HepG2 (cell line): ENCODE results near the gene NTN4. TPM values are rescaled to one million over a fixed set of nuclear protein-coding genes. Genes with fewer than 3 reads are reported as not detected.

Experiments
- ATF7-NPFF ChIP-seq: sonication (generic); formaldehyde crosslinking; IDR thresholded peaks from 2 replicates; pipeline ENCODE4 v1.8.1; 2023; ENCODE audit warnings: mild to moderate bottlenecking, low read depth, missing genetic modification reagents, moderate library complexity
- FOXJ3 ChIP-seq: sonication (generic); formaldehyde crosslinking; IDR thresholded peaks from 2 replicates; pipeline ENCODE4 v1.4.0; 2020; ENCODE audit warnings: missing genetic modification reagents, mild to moderate bottlenecking, borderline replicate concordance
- HOXA3 ChIP-seq: sonication (generic); formaldehyde crosslinking; IDR thresholded peaks from 2 replicates; pipeline ENCODE4 v1.5.0; 2020; ENCODE audit warnings: missing genetic modification reagents
- HOXA5 ChIP-seq: sonication (generic); formaldehyde crosslinking; IDR thresholded peaks from 2 replicates; pipeline ENCODE4 v1.4.0; 2020; ENCODE audit warnings: missing genetic modification reagents
- JUND ChIP-seq: sonication (generic); formaldehyde crosslinking; IDR thresholded peaks from 2 replicates; pipeline ENCODE4 v1.8.0; 2022; ENCODE audit warnings: mild to moderate bottlenecking, missing genetic modification reagents
- MBD4 ChIP-seq: IDR thresholded peaks from 2 replicates; pipeline ENCODE4 v1.6.1; 2012; ENCODE audit warnings: low read length, inconsistent platforms, borderline replicate concordance
- MED8 ChIP-seq: sonication (generic); formaldehyde crosslinking; IDR thresholded peaks from 2 replicates; pipeline ENCODE4 v1.8.1; 2023; ENCODE audit warnings: mild to moderate bottlenecking, missing genetic modification reagents; ENCODE audit not compliant: insufficient replicate concordance
- MLXIP ChIP-seq: sonication (generic); formaldehyde crosslinking; IDR thresholded peaks from 2 replicates; pipeline ENCODE4 v1.9.0; 2021; ENCODE audit warnings: missing genetic modification reagents, borderline replicate concordance
- NFE2L1 ChIP-seq: sonication (generic); formaldehyde crosslinking; IDR thresholded peaks from 2 replicates; pipeline ENCODE4 v1.4.0; 2020; ENCODE audit warnings: missing genetic modification reagents, mild to moderate bottlenecking, borderline replicate concordance
- NFYC ChIP-seq: IDR thresholded peaks from 2 replicates; pipeline ENCODE4 v1.6.1; 2016; ENCODE audit warnings: missing genetic modification reagents, missing compliant biosample characterization
- RNF2 ChIP-seq: fragments of 450-650 bp; conservative IDR thresholded peaks from 2 replicates; pipeline ENCODE4 v1.6.1; 2016; ENCODE audit warnings: low read depth
- RXRB ChIP-seq: IDR thresholded peaks from 2 replicates; pipeline ENCODE4 v1.6.1; 2016; ENCODE audit warnings: borderline replicate concordance, missing genetic modification reagents, missing compliant biosample characterization
- SOX6 ChIP-seq, 2 experiments: fragments of 450-650 bp in 1 of 2; sonication (generic) in 1 of 2; formaldehyde crosslinking in 1 of 2; IDR thresholded peaks; 2 replicates each; pipeline versions ENCODE4 v1.4.0 to v1.6.1; 2017 to 2020; ENCODE audit warnings: antibody characterized with exemption in 1 of 2, mild to moderate bottlenecking in 1 of 2, missing genetic modification reagents in 1 of 2
- TEAD3 ChIP-seq: optimal IDR thresholded peaks from 2 replicates; pipeline ENCODE3; 2016; ENCODE audit warnings: borderline replicate concordance
- ZBTB10 ChIP-seq: sonication (generic); formaldehyde crosslinking; IDR thresholded peaks from 2 replicates; pipeline ENCODE4 v1.4.0; 2020; ENCODE audit warnings: missing genetic modification reagents, borderline replicate concordance
- ZFP36 ChIP-seq: fragments of 150-350 bp; IDR thresholded peaks from 2 replicates; pipeline ENCODE4 v1.6.1; 2018; ENCODE audit warnings: borderline replicate concordance, low read length, low read depth; ENCODE audit not compliant: partially characterized antibody
- ZNF234 ChIP-seq: sonication (generic); formaldehyde crosslinking; conservative IDR thresholded peaks from 2 replicates; pipeline ENCODE4 v1.5.1; 2020; ENCODE audit warnings: mild to moderate bottlenecking, missing genetic modification reagents
- ZNF329 ChIP-seq: sonication (generic); formaldehyde crosslinking; IDR thresholded peaks from 2 replicates; pipeline ENCODE4 v1.9.0; 2021; ENCODE audit warnings: low read depth, mild to moderate bottlenecking, missing genetic modification reagents
- ZNF556 ChIP-seq: sonication (generic); formaldehyde crosslinking; IDR thresholded peaks from 2 replicates; pipeline ENCODE4 v1.4.0; 2020; ENCODE audit warnings: mild to moderate bottlenecking, missing genetic modification reagents, borderline replicate concordance
- ZNF639 ChIP-seq: conservative IDR thresholded peaks from 2 replicates; pipeline ENCODE4 v1.6.1; 2018; ENCODE audit warnings: missing genetic modification reagents
- ZNF773 ChIP-seq: sonication (generic); formaldehyde crosslinking; IDR thresholded peaks from 2 replicates; pipeline ENCODE4 v1.4.0; 2020; ENCODE audit warnings: missing genetic modification reagents, borderline replicate concordance
- ZNF777 ChIP-seq: sonication (generic); formaldehyde crosslinking; IDR thresholded peaks from 2 replicates; pipeline ENCODE4 v1.4.0; 2020; ENCODE audit warnings: missing genetic modification reagents
- ZNF792 ChIP-seq: IDR thresholded peaks from 2 replicates; pipeline ENCODE4 v1.6.1; 2016
- ZSCAN21 ChIP-seq: sonication (generic); formaldehyde crosslinking; IDR thresholded peaks from 2 replicates; pipeline ENCODE4 v1.8.0; 2022; ENCODE audit warnings: mild to moderate bottlenecking, missing genetic modification reagents, moderate library complexity, borderline replicate concordance
- polyA plus RNA-seq, 8 experiments: library from polyadenylated mRNA; depleted of rRNA in 3 of 8; stranded (reverse) in 7 of 8; unstranded in 1 of 8; fragments of >200 nt; fragmentation: Illumina TruSeq in 4 of 8; extraction: Trizol in 4 of 8; gene quantifications; 2 replicates each; pipeline versions ENCODE4 v1.2.1 to v1.2.3, GENCODE V29; 2011 to 2016; ENCODE audit warnings: low read depth in 4 of 8, missing spikeins in 1 of 8, mixed read lengths in 1 of 8; ENCODE audit not compliant: insufficient read depth in 1 of 8
- total RNA-seq, 5 experiments: library from RNA; depleted of rRNA; stranded (reverse); fragments of >200 nt; fragmentation: Illumina TruSeq; extraction: Trizol; gene quantifications; 2 replicates each; pipeline ENCODE4 v1.2.3, GENCODE V29; 2016; ENCODE audit warnings: low read depth in 1 of 5

Gene NTN4
- total and polyA plus RNA-seq, 2 of the 13 experiments (the other 11 are each of a cell fraction or from before 2014, with no cell fraction given) = 7.8 to 11.5 TPM

GRCh38 chr12:95802482-95803270 is 12.1 kb upstream of the NTN4 start (continued):
- no peak for TF ChIP-seq MLXIP (CRISPR knock-in tag)
- peak; percentile 71; the same call in 1 of the 2 replicates for TF ChIP-seq FOXJ3 (CRISPR knock-in tag)
- no peak for TF ChIP-seq NFYC
- TF ChIP-seq HOXA5 (CRISPR knock-in tag) = no peak
- no peak for TF ChIP-seq ZBTB10 (CRISPR knock-in tag)
- TF ChIP-seq ATF7-NPFF (CRISPR knock-in tag) = no peak; the same call in 1 of the 2 replicates
- TF ChIP-seq ZNF234 (CRISPR knock-in tag) = no peak
- no peak; the same call in 1 of the 2 replicates for TF ChIP-seq MBD4
- TF ChIP-seq NFE2L1 (CRISPR knock-in tag) = no peak
- peak; percentile 52; the same call in 1 of the 2 replicates for TF ChIP-seq HOXA3 (CRISPR knock-in tag)
- TF ChIP-seq RNF2 = no peak
- TF ChIP-seq TEAD3 (CRISPR knock-in tag) = peak; percentile 86
- TF ChIP-seq RXRB (CRISPR knock-in tag) = peak; percentile 72
- TF ChIP-seq ZNF773 (CRISPR knock-in tag) = no peak
- no peak for TF ChIP-seq ZNF777
- TF ChIP-seq ZNF639 (CRISPR knock-in tag) = no peak
- 0 out of 2 replicates have a peak, but pooled peaks have one; percentile 54 for TF ChIP-seq JUND (CRISPR knock-in tag)
- no peak for TF ChIP-seq ZNF329 (CRISPR knock-in tag)
- no peak for TF ChIP-seq ZNF556 (CRISPR knock-in tag)
- TF ChIP-seq SOX6 (IDR thresholded peaks at IDR 0.05) = no peak
- peak; percentile 93 for TF ChIP-seq SOX6 (CRISPR knock-in tag; IDR thresholded peaks at IDR 0.05)
- TF ChIP-seq MED8 (CRISPR knock-in tag) = no peak
- no peak for TF ChIP-seq ZFP36
- no peak for TF ChIP-seq ZSCAN21 (CRISPR knock-in tag)
- no peak for TF ChIP-seq ZNF792 (CRISPR knock-in tag)
